ENCODE results near the gene C1orf53. TPM values are rescaled to one million over a fixed set of nuclear protein-coding genes. Genes with fewer than 3 reads are reported as not detected.

The C1orf53 gene
- total RNA-seq, 4 donors from 2014 or later: 0.94 TPM; not detected in 3

DNA sequence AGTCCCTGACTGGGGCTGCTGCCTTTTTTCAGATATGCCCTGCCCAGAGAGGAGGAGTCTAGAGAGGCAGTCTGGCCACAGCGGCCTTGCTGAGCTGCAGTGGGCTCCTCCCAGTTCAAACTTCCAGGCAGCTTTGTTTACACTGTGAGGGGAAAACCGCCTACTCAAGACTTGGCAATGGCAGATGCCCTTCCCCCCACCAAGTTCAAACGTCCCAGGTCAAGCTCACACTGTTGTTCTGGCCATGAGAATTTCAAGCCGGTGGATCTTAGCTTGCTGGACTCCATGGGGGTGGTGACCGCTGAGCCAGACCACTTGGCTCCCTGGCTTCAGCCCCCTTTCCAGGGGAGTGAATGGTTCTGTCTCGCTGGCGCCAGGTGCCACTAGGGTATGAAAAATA, 18.3 kb upstream of the C1orf53 start:
- Histone ChIP-seq H3K4me1 (no peaks in the 10 kb centered on the region), H3K36me3 (no peaks in the 10 kb centered on the region), H3K27ac (no peak overlapping the region), H3K9me3 (peaks cover 0 to 4% (median 0%) of the 10 kb centered on the region in 3 donors), H3K4me3 (no peak overlapping the region), H3K27me3 (peaks cover 12% of the 10 kb centered on the region)
- WGBS, 2 donors (ENCODE audit: low coverage in 1 of 2): 38 to 50% methylated on average over 1 to 3 of the region's 7 CpGs
- ATAC-seq: no peak
- no peak for TF ChIP-seq EP300 (IDR thresholded peaks at IDR 0.05)
- TF ChIP-seq, protein P1, sequence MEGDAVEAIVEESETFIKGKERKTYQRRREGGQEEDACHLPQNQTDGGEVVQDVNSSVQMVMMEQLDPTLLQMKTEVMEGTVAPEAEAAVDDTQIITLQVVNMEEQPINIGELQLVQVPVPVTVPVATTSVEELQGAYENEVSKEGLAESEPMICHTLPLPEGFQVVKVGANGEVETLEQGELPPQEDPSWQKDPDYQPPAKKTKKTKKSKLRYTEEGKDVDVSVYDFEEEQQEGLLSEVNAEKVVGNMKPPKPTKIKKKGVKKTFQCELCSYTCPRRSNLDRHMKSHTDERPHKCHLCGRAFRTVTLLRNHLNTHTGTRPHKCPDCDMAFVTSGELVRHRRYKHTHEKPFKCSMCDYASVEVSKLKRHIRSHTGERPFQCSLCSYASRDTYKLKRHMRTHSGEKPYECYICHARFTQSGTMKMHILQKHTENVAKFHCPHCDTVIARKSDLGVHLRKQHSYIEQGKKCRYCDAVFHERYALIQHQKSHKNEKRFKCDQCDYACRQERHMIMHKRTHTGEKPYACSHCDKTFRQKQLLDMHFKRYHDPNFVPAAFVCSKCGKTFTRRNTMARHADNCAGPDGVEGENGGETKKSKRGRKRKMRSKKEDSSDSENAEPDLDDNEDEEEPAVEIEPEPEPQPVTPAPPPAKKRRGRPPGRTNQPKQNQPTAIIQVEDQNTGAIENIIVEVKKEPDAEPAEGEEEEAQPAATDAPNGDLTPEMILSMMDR (IDR thresholded peaks at IDR 0.05): no peak
- TF ChIP-seq POLR2A (IDR thresholded peaks at IDR 0.05): no peak
- TF ChIP-seq POLR2AphosphoS5 (IDR thresholded peaks at IDR 0.05): no peak

GRCh38 chr1:197890936-197891335, 11.5 kb upstream of the C1orf53 start:
- Histone ChIP-seq H3K36me3 (no peaks in the 10 kb centered on the region), H3K4me3 (no peak overlapping the region), H3K27me3 (peaks cover 29% of the 10 kb centered on the region), H3K4me1 (no peaks in the 10 kb centered on the region), H3K9me3 (no peaks in the 10 kb centered on the region), H3K27ac (no peak overlapping the region)
- TF ChIP-seq EP300 (IDR thresholded peaks at IDR 0.05): no peak
- TF ChIP-seq POLR2A (IDR thresholded peaks at IDR 0.05): no peak
- TF ChIP-seq, protein P1 (IDR thresholded peaks at IDR 0.05): no peak
- TF ChIP-seq POLR2AphosphoS5 (IDR thresholded peaks at IDR 0.05): no peak
- WGBS, 2 donors (ENCODE audit: low coverage in 1 of 2): 89 to 90% methylated on average over 2 of the region's 2 CpGs
- ATAC-seq: no peak

DNA sequence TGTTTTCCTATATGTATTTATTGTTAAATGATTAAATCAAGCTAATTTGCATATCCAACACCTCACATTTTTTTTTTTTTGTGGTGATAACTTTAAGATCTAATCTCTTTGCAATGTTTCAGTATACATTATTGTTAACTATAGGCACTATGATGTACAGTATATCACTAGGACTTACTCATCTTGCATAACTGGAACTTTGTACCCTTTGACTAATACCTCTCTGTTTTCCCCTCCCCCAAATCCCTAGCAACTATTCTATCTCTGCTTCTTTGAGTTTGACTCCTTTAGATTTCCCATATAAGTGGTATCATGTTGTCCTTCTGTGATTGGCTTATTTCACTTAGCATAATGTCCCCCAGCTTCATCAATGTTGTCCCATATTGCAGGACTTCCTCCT, 9.7 kb upstream of the C1orf53 start:
- H3K4me1 ChIP-seq: no peaks in the 10 kb centered on the region
- no peaks in the 10 kb centered on the region for H3K9me3 ChIP-seq
- no peak overlapping the region for H3K4me3 ChIP-seq
- no peak for ATAC-seq
- TF ChIP-seq POLR2AphosphoS5 (IDR thresholded peaks at IDR 0.05) (no peak), EP300 (IDR thresholded peaks at IDR 0.05) (no peak), POLR2A (IDR thresholded peaks at IDR 0.05) (no peak)
- TF ChIP-seq, protein P1 (IDR thresholded peaks at IDR 0.05): no peak
- no peaks in the 10 kb centered on the region for H3K36me3 ChIP-seq
- H3K27ac ChIP-seq: no peak overlapping the region
- peaks cover 34% of the 10 kb centered on the region for H3K27me3 ChIP-seq

- TF ChIP-seq POLR2A (IDR thresholded peaks at IDR 0.05) (no peak), EP300 (IDR thresholded peaks at IDR 0.05) (no peak), POLR2AphosphoS5 (IDR thresholded peaks at IDR 0.05) (no peak)
- TF ChIP-seq, protein P1 (IDR thresholded peaks at IDR 0.05): no peak
- no peak for ATAC-seq
- WGBS, 2 donors (ENCODE audit: low coverage in 1 of 2): 50 to 91% methylated on average over 1 to 2 of the region's 2 CpGs
- Histone ChIP-seq H3K27ac (no peak overlapping the region), H3K9me3 (no peaks in the 10 kb centered on the region), H3K36me3 (no peaks in the 10 kb centered on the region), H3K4me3 (no peak overlapping the region), H3K27me3 (peaks cover 34% of the 10 kb centered on the region), H3K4me1 (no peaks in the 10 kb centered on the region)
Observed at GRCh38 chr1:197896301-197896700, 6.1 kb upstream of the C1orf53 start.

- WGBS, 2 donors (ENCODE audit: low coverage in 1 of 2): 78 to 97% methylated on average over 1 of the region's 1 CpG
- H3K27me3 ChIP-seq: peaks cover 19% of the 10 kb centered on the region
- peaks cover 0 to 13% (median 0%) of the 10 kb centered on the region in 3 donors for H3K4me1 ChIP-seq
- no peak overlapping the region for H3K27ac ChIP-seq
- H3K9me3 ChIP-seq: no peaks in the 10 kb centered on the region
- no peak for TF ChIP-seq POLR2A (IDR thresholded peaks at IDR 0.05)
- TF ChIP-seq, protein P1 (IDR thresholded peaks at IDR 0.05): no peak
- TF ChIP-seq EP300 (IDR thresholded peaks at IDR 0.05): no peak
- TF ChIP-seq POLR2AphosphoS5 (IDR thresholded peaks at IDR 0.05): no peak
- H3K4me3 ChIP-seq: no peak overlapping the region
- H3K36me3 ChIP-seq: no peaks in the 10 kb centered on the region
- ATAC-seq: no peak
Observed at GRCh38 chr1:197899037-197899436, 3.4 kb upstream of the C1orf53 start.

All from gastroesophageal sphincter (tissue), 4 donors.